ENCODE measurements around the gene RAB40C. TPM values are rescaled to one million over a fixed set of nuclear protein-coding genes. Genes with fewer than 3 reads are reported as not detected.

The RAB40C gene
- total RNA-seq, 2 experiments from 2014 or later, result 10.1 to 10.6 TPM

DNA sequence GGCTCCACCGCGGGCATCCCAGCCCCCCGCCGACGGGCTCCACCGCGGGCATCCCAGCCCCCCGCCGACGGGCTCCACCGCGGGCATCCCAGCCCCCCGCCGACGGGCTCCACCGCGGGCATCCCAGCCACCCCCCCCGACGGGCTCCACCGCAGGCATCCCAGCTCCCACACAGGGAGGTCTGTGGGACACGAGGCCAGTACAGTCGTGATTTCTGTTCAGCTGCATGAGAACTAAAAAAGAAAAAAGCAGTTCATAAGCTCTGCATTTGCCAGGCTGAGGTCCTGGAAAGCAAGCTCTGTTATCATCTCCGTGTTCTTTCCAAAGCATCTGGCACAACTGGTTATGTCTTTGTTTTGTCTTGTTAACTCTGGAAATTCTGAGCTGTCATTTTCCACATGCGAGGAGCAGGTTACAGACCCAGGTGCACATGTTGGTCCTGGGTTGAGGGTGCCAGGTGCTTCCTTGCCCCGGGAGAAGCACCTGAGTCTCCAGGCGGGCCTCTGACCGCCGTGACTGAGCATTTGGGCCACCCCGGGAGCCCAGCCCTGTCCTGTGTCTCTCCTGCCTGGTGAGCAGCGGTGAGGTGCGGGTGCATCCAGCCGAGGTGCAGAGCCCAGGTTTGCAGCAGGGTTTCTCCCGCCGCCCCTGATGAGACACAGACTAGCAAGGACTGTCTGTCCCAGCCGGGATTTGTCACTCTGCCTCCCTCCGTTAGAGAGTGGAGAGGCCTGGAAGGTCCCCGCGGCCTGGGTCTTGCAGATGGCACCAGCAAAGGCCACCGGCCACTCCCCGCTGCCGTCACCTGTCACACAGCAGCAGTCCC lies 31.0 kb downstream of the RAB40C start:
- Mint-ChIP-seq H3K4me1 (ENCODE audit: low read depth) (no peaks in the 10 kb centered on the region), H3K4me3 (no peak overlapping the region), H3K9me3 (no peaks in the 10 kb centered on the region), H3K27me3 (no peaks in the 10 kb centered on the region), H3K27ac (no peak overlapping the region), H3K36me3 (no peaks in the 10 kb centered on the region)
- POLR2A ChIA-PET, result no interaction called here
- DNase-seq, result no peak
- intact Hi-C loops (cut with micrococcal nuclease), result no loop called here
- CTCF ChIA-PET, result interaction anchor here (1.0 to 2.0 kb wide), 2 partner anchors 10 to 11 kb away, joined by 3 to 6 read pairs; no protein-coding TSS in a partner anchor

DNA sequence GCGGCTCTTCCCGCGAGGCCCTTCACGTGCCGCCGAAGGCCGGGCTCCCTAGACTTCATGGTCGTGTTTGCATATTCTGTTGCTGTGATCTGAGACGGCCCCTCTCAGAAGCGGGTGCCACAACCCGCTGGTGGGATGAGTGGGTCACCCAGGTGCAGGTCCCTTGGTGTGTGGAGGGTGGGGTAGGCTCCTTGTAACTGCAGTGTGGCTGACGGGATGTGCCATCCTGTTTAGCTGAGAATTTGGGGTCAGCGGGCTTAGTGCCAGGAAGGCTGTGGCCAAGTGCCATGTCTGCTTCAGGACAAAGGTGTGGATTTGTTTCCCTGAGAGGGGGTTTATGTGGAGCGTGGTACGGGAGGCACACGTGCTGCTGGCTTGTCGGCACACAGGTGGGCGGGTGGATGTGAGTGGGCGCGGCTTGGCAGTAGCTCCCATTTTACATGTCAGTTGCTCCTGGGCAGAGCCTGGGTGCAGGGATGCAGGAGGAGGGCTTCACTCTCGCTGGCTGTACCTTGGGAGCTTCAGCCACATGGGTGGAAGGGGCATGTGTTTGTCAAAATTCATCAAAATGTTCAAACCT lies 31.8 kb downstream of the RAB40C start:
- DNase-seq, result no peak

DNA sequence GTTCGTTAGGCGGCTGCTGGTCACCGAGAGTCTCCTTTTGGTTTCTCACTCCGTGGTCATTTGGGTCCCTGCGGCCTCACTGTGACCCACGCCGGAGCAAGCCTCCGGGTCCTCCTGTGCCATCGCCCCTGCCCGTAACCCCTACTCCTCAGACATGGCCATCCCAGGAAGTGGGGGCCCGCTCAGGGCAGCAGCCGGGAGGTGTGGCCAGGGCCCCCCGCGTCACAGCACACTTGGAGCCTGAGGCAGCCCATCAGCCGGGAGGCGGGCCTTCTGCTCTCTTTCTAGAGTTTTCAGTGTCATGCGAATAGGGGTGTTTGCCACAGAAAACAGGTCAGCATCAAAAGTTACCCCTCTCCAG lies 33.0 kb downstream of the RAB40C start:
- Mint-ChIP-seq H3K4me3 (no peak overlapping the region), H3K4me1 (ENCODE audit: low read depth) (no peaks in the 10 kb centered on the region), H3K36me3 (no peaks in the 10 kb centered on the region), H3K27me3 (no peaks in the 10 kb centered on the region), H3K27ac (no peak overlapping the region), H3K9me3 (no peaks in the 10 kb centered on the region)
- DNase-seq, result no peak
- ChIA-PET CTCF (no interaction called here), POLR2A (no interaction called here)
- intact Hi-C loops (cut with micrococcal nuclease), result no loop called here

More for the DNA sequence above, 31.8 kb downstream of the RAB40C start:
- CTCF ChIA-PET, result no interaction called here
- H3K9me3 Mint-ChIP-seq, result no peaks in the 10 kb centered on the region
- POLR2A ChIA-PET, result no interaction called here
- no peaks in the 10 kb centered on the region for H3K36me3 Mint-ChIP-seq
- H3K4me3 Mint-ChIP-seq, result no peak overlapping the region
- intact Hi-C loops (cut with micrococcal nuclease), result no loop called here
- H3K4me1 Mint-ChIP-seq (ENCODE audit: low read depth), result no peaks in the 10 kb centered on the region
- no peaks in the 10 kb centered on the region for H3K27me3 Mint-ChIP-seq
- no peak overlapping the region for H3K27ac Mint-ChIP-seq

DNA sequence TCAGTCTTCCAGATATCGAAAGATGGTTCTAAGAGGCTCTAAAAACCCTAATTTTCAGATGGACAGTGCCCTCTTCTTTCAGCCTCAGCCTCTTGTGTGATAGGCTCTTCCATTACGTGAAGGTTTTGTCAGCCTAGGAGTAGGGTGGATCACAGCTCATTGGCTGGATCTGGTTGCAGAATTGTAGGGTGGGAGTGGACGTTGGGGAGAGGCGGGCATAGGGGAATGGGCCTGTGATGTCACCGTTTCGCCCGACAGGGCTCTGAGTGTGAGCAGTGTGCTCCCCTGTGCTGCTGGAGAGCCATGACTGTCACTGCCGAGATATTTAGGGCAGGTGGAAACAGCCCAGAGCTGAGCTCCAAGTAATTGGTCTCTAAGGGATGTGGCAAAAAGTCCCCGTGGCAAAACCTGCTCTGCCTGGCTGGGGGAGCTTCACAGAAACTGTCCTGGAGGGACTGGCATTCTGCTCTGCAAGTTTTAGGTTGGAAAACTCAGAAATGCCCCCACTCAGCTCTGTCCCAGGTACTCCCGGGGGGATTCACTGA lies 34.7 kb downstream of the RAB40C start:
- intact Hi-C loops (cut with micrococcal nuclease), result no loop called here
- H3K9me3 Mint-ChIP-seq, result no peaks in the 10 kb centered on the region
- POLR2A ChIA-PET, result interaction anchor here (1.3 kb wide), 1 partner anchor 12 kb away, joined by 3 read pairs; the partner anchor contains the start of gene METTL26
- H3K36me3 Mint-ChIP-seq, result no peaks in the 10 kb centered on the region
- no peak for DNase-seq
- H3K27ac Mint-ChIP-seq, result no peak overlapping the region
- no peaks in the 10 kb centered on the region for H3K4me1 Mint-ChIP-seq (ENCODE audit: low read depth)
- CTCF ChIA-PET, result interaction anchor here (1.1 to 1.7 kb wide), 2 partner anchors 14 to 23 kb away, joined by 4 to 6 read pairs; no protein-coding TSS in a partner anchor
- H3K4me3 Mint-ChIP-seq, result no peak overlapping the region
- H3K27me3 Mint-ChIP-seq, result no peaks in the 10 kb centered on the region

DNA sequence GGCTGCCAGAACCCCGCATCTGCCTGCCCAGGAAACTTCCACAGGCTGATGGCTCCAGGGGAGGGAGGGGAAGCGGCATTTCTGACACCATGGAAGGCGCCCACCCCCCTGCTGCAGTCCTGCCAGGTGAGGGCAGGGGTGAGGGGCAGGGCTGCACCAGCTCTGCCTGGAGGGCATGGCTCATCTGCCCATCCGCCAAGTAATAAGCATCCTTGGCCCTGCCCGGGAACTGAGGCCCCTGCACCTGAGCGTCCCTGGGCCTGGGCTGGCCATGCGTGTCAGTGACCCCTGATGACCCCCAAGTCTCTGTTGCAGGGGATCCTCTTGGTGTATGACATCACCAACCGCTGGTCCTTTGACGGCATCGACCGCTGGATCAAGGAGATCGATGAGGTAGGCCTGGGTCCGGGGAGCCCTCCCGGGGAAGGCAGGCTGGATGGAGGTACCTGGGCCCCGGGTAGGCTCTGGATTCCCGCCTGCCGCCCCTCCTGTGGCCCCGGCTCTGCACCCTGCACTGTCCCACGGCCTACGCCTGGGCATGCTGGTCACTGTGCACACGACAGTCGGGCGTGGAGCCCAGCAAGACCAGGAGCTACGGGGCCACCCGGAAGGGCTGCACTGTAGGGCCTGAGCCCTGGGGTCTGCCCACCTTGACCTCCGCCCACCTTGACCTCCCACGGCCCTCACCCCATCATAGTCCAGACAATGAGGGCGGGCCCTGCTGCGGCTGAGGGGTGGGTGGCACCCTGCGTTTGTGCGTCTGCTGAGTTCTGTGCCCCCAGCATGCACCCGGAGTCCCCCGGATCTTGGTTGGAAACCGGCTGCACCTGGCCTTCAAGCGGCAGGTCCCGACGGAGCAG lies 35.5 kb downstream of the RAB40C start:
- Mint-ChIP-seq H3K36me3 (no peaks in the 10 kb centered on the region), H3K4me3 (no peak overlapping the region), H3K9me3 (no peaks in the 10 kb centered on the region), H3K27me3 (no peaks in the 10 kb centered on the region), H3K4me1 (ENCODE audit: low read depth) (no peaks in the 10 kb centered on the region), H3K27ac (no peak overlapping the region)
- DNase-seq, result no peak
- intact Hi-C loops (cut with micrococcal nuclease), result no loop called here
- POLR2A ChIA-PET, result interaction anchor here (1.3 kb wide), 1 partner anchor 11 kb away, joined by 3 read pairs; the partner anchor contains the start of gene METTL26
- CTCF ChIA-PET, result interaction anchor here (1.1 to 1.7 kb wide), 2 partner anchors 15 to 22 kb away, joined by 4 to 6 read pairs; no protein-coding TSS in a partner anchor

DNA sequence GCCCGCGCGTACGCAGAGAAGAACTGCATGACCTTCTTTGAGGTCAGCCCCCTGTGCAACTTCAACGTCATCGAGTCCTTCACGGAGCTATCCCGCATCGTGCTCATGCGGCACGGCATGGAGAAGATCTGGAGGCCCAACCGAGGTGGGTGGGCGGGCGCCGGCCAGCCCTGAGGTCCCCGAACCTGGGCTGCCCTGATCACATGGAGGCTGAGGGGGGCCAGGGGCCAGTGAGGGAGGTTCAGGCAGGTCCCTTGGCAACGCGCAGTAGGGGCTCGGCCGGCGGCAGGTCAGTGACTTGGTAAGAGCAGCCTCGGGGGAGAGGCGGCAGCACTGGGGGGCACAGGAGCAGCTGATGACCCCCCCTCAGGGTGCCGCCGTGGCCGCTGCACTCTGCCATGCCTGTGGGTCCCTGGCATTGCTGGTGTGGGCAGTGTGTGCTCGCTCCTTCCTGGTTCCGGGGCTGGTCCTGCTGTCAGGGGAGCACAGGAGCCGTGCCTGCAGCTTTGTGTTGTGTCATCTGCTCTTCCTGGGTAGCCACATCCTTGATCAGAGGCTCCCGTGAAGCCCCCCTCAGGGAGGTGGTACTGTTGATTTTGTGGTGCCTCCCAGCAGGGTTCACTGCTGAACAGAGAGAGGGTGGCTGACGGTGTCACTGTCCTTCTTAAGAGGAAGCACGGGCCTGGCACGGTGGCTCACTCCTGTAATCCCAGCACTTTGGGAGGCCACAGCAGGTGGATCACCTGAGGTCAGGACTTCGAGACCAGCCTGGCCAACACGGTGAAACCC lies 36.3 kb downstream of the RAB40C start:
- no peak for DNase-seq
- no peaks in the 10 kb centered on the region for H3K36me3 Mint-ChIP-seq
- no peaks in the 10 kb centered on the region for H3K9me3 Mint-ChIP-seq
- POLR2A ChIA-PET, result no interaction called here
- H3K27ac Mint-ChIP-seq, result no peak overlapping the region
- CTCF ChIA-PET, result no interaction called here
- H3K4me1 Mint-ChIP-seq (ENCODE audit: low read depth), result no peaks in the 10 kb centered on the region
- intact Hi-C loops (cut with micrococcal nuclease), result no loop called here
- H3K4me3 Mint-ChIP-seq, result no peak overlapping the region
- no peaks in the 10 kb centered on the region for H3K27me3 Mint-ChIP-seq

DNA sequence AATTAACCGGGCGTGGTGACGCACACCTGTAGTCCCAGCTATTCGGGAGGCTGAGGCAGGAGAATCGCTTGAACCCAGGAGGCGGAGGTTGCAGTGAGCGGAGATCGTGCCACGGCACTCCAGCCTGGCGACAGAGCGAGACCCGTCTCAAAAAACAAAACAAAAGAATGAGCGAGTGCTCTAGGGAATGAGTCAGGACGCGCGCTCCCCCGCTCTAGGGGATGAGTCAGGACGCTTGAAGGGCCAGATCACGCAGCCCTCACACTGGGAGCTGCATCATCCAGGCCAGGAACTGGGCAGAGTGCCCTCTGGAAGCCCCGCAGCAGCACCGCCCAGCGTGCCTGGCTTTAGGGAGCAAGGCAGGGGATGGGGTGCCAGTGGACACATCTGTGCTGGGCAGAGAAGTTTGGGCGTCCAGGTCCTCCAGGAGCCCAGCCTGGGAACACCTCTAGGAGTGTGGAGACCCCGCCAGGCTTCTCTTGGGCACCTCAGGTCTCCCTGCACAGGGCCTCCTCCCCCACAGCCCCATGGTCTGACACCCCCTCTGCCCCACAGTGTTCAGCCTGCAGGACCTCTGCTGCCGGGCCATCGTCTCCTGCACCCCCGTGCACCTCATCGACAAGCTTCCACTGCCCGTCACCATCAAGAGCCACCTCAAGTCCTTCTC lies 37.1 kb downstream of the RAB40C start:
- H3K4me3 Mint-ChIP-seq, result no peak overlapping the region
- no peaks in the 10 kb centered on the region for H3K27me3 Mint-ChIP-seq
- ChIA-PET CTCF (no interaction called here), POLR2A (no interaction called here)
- no peaks in the 10 kb centered on the region for H3K36me3 Mint-ChIP-seq
- no peaks in the 10 kb centered on the region for H3K4me1 Mint-ChIP-seq (ENCODE audit: low read depth)
- intact Hi-C loops (cut with micrococcal nuclease), result no loop called here
- no peaks in the 10 kb centered on the region for H3K9me3 Mint-ChIP-seq
- no peak for DNase-seq
- H3K27ac Mint-ChIP-seq, result no peak overlapping the region

DNA sequence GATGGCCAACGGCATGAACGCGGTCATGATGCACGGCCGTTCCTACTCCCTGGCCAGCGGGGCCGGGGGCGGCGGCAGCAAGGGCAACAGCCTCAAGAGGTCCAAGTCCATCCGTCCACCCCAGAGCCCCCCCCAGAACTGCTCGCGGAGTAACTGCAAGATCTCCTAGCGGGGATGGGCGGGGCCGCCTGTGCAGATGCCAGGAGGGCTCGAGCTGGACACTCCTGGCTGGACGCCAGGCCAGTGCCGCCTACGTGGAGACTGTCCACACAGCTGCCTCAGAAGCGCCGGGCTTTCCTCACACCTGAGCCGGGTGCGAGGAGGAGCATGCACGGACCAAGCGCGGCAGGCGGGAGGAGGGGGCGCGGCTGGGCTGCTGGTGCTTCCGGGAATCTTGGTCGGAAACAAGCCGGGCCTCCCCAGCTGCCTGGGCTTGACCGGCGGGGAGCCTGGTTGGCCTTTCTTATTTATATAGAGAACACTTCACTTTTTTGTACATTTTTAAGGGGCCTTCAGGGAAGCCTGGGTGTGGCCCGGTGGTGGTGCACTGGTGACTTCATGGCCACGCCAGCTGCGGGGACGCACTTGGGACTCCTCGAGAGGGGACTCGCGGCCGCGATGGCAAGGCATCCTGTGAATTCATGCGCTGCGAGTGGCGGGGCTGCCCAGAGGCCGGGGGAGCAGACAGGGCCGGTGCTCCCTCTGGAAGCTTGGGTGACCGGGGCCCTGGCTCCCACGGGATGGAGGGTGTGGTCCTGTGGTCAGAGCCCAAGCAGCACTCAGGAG lies 37.8 kb downstream of the RAB40C start:
- CTCF ChIA-PET, result no interaction called here
- H3K36me3 Mint-ChIP-seq, result no peaks in the 10 kb centered on the region
- H3K27me3 Mint-ChIP-seq, result no peaks in the 10 kb centered on the region
- no peak for DNase-seq
- intact Hi-C loops (cut with micrococcal nuclease), result no loop called here
- H3K4me1 Mint-ChIP-seq (ENCODE audit: low read depth), result no peaks in the 10 kb centered on the region
- H3K9me3 Mint-ChIP-seq, result no peaks in the 10 kb centered on the region
- H3K27ac Mint-ChIP-seq, result no peak overlapping the region
- H3K4me3 Mint-ChIP-seq, result no peak overlapping the region
- POLR2A ChIA-PET, result no interaction called here

DNA sequence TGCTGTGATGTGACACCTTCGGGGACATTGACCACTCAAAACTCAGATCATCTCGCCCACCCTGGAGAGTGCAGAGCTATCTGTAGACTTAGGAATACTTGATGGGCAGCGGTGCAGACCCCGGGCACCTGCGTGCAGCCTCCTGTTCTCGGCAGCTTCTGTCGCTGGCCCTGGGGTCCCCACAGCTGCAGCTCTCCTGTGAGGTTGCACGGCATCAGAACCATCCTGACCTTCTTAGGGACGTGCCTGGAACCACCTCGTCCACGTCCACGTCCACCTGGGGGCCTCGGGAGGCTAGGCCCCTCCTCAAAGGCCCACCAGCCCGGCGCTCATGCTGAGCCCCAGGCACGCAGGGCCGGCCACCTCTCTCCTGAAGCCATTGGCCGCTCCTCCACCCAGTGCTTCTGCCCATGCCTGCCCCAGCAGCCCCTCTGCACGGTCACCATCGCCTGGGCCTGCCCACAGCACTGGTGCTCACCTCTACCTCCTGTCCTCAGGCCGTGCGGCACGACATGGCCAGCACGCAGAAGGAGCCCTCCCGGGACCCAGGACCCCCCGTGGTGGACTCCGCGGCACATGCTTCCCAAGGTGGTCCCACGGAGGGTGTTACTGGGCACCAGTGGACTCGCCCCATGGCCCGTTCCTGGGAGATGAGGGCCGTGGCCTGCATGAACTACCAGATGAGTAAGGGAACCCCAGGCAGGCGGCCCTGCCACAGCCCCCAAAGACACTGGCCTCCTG lies 38.6 kb downstream of the RAB40C start:
- no peak for DNase-seq
- no peaks in the 10 kb centered on the region for H3K36me3 Mint-ChIP-seq
- H3K27me3 Mint-ChIP-seq, result no peaks in the 10 kb centered on the region
- CTCF ChIA-PET, result no interaction called here
- H3K9me3 Mint-ChIP-seq, result no peaks in the 10 kb centered on the region
- intact Hi-C loops (cut with micrococcal nuclease), result no loop called here
- no peaks in the 10 kb centered on the region for H3K4me1 Mint-ChIP-seq (ENCODE audit: low read depth)
- no peak overlapping the region for H3K4me3 Mint-ChIP-seq
- POLR2A ChIA-PET, result no interaction called here
- no peak overlapping the region for H3K27ac Mint-ChIP-seq

DNA sequence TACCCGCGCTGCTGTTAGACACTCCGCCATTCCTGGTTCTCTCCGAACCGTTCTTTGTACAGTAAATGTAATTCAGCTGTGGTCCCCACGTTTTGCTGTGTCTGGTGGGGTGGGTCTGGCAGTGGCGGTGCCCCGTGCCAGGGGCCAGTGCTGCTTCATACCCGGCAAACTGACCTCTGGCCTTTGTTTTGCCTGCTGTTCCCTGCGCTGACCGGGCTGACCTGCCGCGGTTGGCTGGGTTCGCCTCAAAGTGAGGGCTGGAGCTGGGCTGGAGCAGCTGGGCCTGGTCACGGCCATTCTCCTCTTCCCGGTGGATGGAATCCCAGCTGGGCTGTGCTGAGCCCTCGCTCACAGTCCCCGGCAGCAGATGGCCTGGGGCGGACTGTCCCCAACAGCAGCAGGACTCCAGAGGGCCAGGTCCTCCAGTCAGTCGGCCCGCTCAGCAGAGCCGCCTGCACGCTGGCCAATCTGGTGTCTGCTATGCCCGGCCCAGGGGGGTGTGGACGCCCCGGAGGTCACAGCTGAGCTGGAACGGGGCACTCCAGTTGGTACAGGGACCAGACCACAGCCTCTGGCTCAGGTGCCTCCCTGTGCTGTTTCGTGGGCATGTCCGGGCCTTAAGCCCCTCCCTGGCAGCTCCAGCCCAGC lies 39.4 kb downstream of the RAB40C start:
- Mint-ChIP-seq H3K4me3 (no peak overlapping the region), H3K36me3 (no peaks in the 10 kb centered on the region), H3K27ac (no peak overlapping the region), H3K27me3 (no peaks in the 10 kb centered on the region), H3K4me1 (ENCODE audit: low read depth) (no peaks in the 10 kb centered on the region), H3K9me3 (no peaks in the 10 kb centered on the region)
- intact Hi-C loops (cut with micrococcal nuclease), result no loop called here
- POLR2A ChIA-PET, result no interaction called here
- DNase-seq, result no peak
- CTCF ChIA-PET, result no interaction called here
